Measurements from ENCODE around the gene CAMTA1.

- TF ChIP-seq CTCF (IDR thresholded peaks at IDR 0.05), result no peak
- no peak for TF ChIP-seq POLR2A (IDR thresholded peaks at IDR 0.05)
Observed at GRCh38 chr1:6899621-6900020, 114.4 kb downstream of the CAMTA1 start.

All from stomach (tissue), 4 donors.